Epithelial cell of proximal tubule (primary cell): ENCODE data around the gene ZNHIT1. TPM values are rescaled to one million over a fixed set of nuclear protein-coding genes. Genes with fewer than 3 reads are reported as not detected.

ENCODE experiments used
- DNase-seq: peaks from one replicate; pipeline ENCODE4 v3.0.0-alpha.2; 2011; ENCODE audit warnings: low read depth
- H3K4me3 ChIP-seq: 2 replicates; pipeline ENCODE4 v1.5.1; 2011; ENCODE audit warnings: low read depth, mild to moderate bottlenecking, low read length
- CTCF ChIP-seq: conservative IDR thresholded peaks from 2 replicates; pipeline ENCODE4 v1.5.1; 2012; ENCODE audit warnings: low read depth, mild to moderate bottlenecking, low read length
- total RNA-seq: library from RNA; depleted of rRNA; stranded (reverse); fragments of >200 nt; gene quantifications from 2 replicates; pipeline ENCODE4 v1.2.3, GENCODE V29; 2015

Gene ZNHIT1
- total RNA-seq, 1 donor from 2014 or later, result 129 TPM

GRCh38 chr7:101218236-101219125 lies 516 bp downstream of the ZNHIT1 start:
- H3K4me3 ChIP-seq, result peak overlapping the region; percentile 68
- DNase-seq, result no peak
- TF ChIP-seq CTCF, result no peak

GRCh38 chr7:101220295-101220694 lies 2.3 kb downstream of the ZNHIT1 start:
- no peak overlapping the region for H3K4me3 ChIP-seq
- no peak for TF ChIP-seq CTCF
- no peak for DNase-seq

GRCh38 chr7:101222275-101222830 lies 4.4 kb downstream of the ZNHIT1 start:
- no peak for TF ChIP-seq CTCF
- no peak for DNase-seq
- no peak overlapping the region for H3K4me3 ChIP-seq

GRCh38 chr7:101223528-101223927 lies 5.6 kb downstream of the ZNHIT1 start:
- TF ChIP-seq CTCF, result no peak
- H3K4me3 ChIP-seq, result no peak overlapping the region
- DNase-seq, result no peak

GRCh38 chr7:101225650-101226049 lies 7.7 kb downstream of the ZNHIT1 start:
- H3K4me3 ChIP-seq, result no peak overlapping the region
- DNase-seq, result no peak
- TF ChIP-seq CTCF, result no peak

- no peak overlapping the region for H3K4me3 ChIP-seq
- no peak for TF ChIP-seq CTCF
- DNase-seq, result no peak
Measured at GRCh38 chr7:101226721-101227120, 8.8 kb downstream of the ZNHIT1 start.

- peak overlapping the region; percentile 34 for H3K4me3 ChIP-seq
- no peak for TF ChIP-seq CTCF
Measured at GRCh38 chr7:101231644-101232043, 13.7 kb downstream of the ZNHIT1 start.

More at GRCh38 chr7:101231644-101232043, 13.7 kb downstream of the ZNHIT1 start:
- no peak for DNase-seq
